Panc1 (cell line): ENCODE results near the gene TJAP1. TPM values are rescaled to one million over a fixed set of nuclear protein-coding genes. Genes with fewer than 3 reads are reported as not detected.

ENCODE experiments used
- ATAC-seq: fragments of 200-7000 bp; cut with Tn5 transposase; 2 replicates; pipeline ENCODE4 v1.9.1; 2020; ENCODE audit warnings: mild to moderate bottlenecking, moderate library complexity
- BruUV-seq: library from RNA; stranded (reverse); fragments of 400-500 nt; replicated peaks from 2 replicates; lab custom pipeline; 2021; lab: Mats Ljungman, UMichigan
- CTCF ChIA-PET: fragments of 300-600 bp; sonication (Branson Sonifier 250); formaldehyde crosslinking; loops from one replicate; lab custom pipeline; 2022; ENCODE audit warnings: antibody characterized with exemption; lab: Charles Lee
- POLR2A ChIA-PET: fragments of 300-600 bp; sonication (Branson Sonifier 250); formaldehyde crosslinking; loops from one replicate; lab custom pipeline; 2022; ENCODE audit warnings: antibody characterized with exemption; lab: Charles Lee
- DNase-seq: peaks from one replicate; pipeline ENCODE4 v3.0.0-alpha.2; 2010; ENCODE audit warnings: low read depth, low spot score
- H3K27ac ChIP-seq: 2 replicates; pipeline ENCODE4 v1.5.1; 2011; ENCODE audit warnings: mild to moderate bottlenecking, low read length, inconsistent platforms
- H3K27me3 ChIP-seq: fragments of 200-500 bp; sonication (Bioruptor generic); 2 replicates; pipeline ENCODE4 v1.6.0; 2014; ENCODE audit warnings: low read length, inconsistent platforms; ENCODE audit not compliant: control insufficient read depth, insufficient read depth
- H3K36me3 ChIP-seq: fragments of 200-500 bp; sonication (Bioruptor generic); 2 replicates; pipeline ENCODE4 v1.5.1; 2014; ENCODE audit warnings: inconsistent platforms, mild to moderate bottlenecking, low read length, moderate library complexity; ENCODE audit not compliant: control insufficient read depth, insufficient read depth
- H3K4me1 ChIP-seq: 2 replicates; pipeline ENCODE4 v1.5.1; 2011; ENCODE audit warnings: inconsistent platforms, mild to moderate bottlenecking, low read length, moderate library complexity; ENCODE audit not compliant: control insufficient read depth, insufficient read depth
- H3K4me3 ChIP-seq, 2 experiments: 2 replicates each; pipeline ENCODE4 v1.5.1; 2011 to 2012; ENCODE audit warnings: low read depth in 2 of 2, low read length in 2 of 2, mild to moderate bottlenecking in 2 of 2, inconsistent platforms in 1 of 2, moderate library complexity in 1 of 2
- H3K9me3 ChIP-seq: fragments of 200-500 bp; sonication (Bioruptor generic); 2 replicates; pipeline ENCODE4 v1.5.1; 2014; ENCODE audit warnings: low read depth, mild to moderate bottlenecking, inconsistent platforms, low read length, moderate library complexity; ENCODE audit not compliant: control insufficient read depth, insufficient read depth
- POLR2AphosphoS5 ChIP-seq: IDR thresholded peaks from 2 replicates; pipeline ENCODE4 v1.6.1; 2012; ENCODE audit warnings: mild to moderate bottlenecking, low read depth, low read length, moderate library complexity
- SIN3A ChIP-seq: IDR thresholded peaks from 2 replicates; pipeline ENCODE4 v1.6.1; 2012; ENCODE audit warnings: low read depth, mild to moderate bottlenecking, low read length, moderate library complexity, borderline replicate concordance; ENCODE audit not compliant: insufficient read depth
- TCF7L2 ChIP-seq: IDR thresholded peaks from 2 replicates; pipeline ENCODE4 v1.6.1; 2011; ENCODE audit warnings: mild to moderate bottlenecking, low read depth, low read length, inconsistent platforms
- in situ Hi-C: cut with HindIII; loops from 2 replicates; pipeline ENCODE4 v1.10.0; 2016; ENCODE audit warnings: low sequenced_read_pairs, low pct_unique_long_range_greater_than_20kb
- intact Hi-C: fragments of 100-400 bp; cut with micrococcal nuclease; formaldehyde crosslinking; loops from one replicate; pipeline ENCODE4 v1.10.0; 2022; ENCODE audit not compliant: unreplicated experiment
- total RNA-seq: library from RNA; stranded (reverse); gene quantifications from one replicate; pipeline ENCODE4 v1.2.1, GENCODE V29; 2021; ENCODE audit not compliant: unreplicated experiment
- TF ChIP-seq, protein P1 (sequence below), 2 experiments: IDR thresholded peaks; 2 replicates each; pipeline ENCODE4 v1.6.1; 2011 to 2012; ENCODE audit warnings: low read depth in 2 of 2, control low read depth in 1 of 2, low read length in 1 of 2, mild to moderate bottlenecking in 1 of 2, moderate library complexity in 1 of 2; ENCODE audit not compliant: insufficient read depth in 1 of 2
- TF ChIP-seq, protein P2 (sequence below): fragments of 450-650 bp; IDR thresholded peaks from 2 replicates; pipeline ENCODE4 v1.5.1; 2017; ENCODE audit warnings: mild to moderate bottlenecking

The TJAP1 gene
- total RNA-seq, 1 experiment from 2014 or later, result 42.7 TPM

DNA sequence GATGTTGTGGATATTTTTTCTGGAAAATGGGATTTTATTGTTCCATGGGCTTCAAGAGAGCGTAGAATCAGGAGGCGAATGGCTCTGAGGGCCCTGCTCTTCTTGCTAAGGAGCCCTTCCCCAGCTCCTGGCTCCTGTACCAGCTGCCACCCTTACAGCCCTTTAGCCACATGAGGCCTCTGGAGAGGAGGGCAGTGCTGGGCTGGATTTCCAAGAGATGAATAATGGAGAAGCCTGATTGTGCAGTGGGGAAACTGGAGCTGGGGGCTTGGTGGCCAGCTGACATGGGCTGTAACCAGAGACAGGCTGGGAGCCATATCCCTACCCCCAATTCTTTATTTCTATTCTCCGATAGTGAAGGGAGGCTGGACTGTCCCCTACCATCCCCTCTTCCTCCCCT, 23.6 kb downstream of the TJAP1 start:
- ATAC-seq (no peak), DNase-seq (no peak)
- POLR2A ChIA-PET, result no interaction called here
- BruUV-seq, result no TSS peak
- CTCF ChIA-PET, result no interaction called here
- no peak overlapping the region for H3K4me3 ChIP-seq
- in situ Hi-C loops (no loop called here), intact Hi-C loops (no loop called here)
- no peaks in the 10 kb centered on the region for H3K9me3 ChIP-seq
- no peaks in the 10 kb centered on the region; the same call in 1 of the 2 replicates for H3K36me3 ChIP-seq
- H3K4me1 ChIP-seq, result peaks cover 3% of the 10 kb centered on the region
- no peak overlapping the region for H3K27ac ChIP-seq
- no peak for TF ChIP-seq POLR2AphosphoS5
- no peak for TF ChIP-seq SIN3A
- TF ChIP-seq, protein P1, sequence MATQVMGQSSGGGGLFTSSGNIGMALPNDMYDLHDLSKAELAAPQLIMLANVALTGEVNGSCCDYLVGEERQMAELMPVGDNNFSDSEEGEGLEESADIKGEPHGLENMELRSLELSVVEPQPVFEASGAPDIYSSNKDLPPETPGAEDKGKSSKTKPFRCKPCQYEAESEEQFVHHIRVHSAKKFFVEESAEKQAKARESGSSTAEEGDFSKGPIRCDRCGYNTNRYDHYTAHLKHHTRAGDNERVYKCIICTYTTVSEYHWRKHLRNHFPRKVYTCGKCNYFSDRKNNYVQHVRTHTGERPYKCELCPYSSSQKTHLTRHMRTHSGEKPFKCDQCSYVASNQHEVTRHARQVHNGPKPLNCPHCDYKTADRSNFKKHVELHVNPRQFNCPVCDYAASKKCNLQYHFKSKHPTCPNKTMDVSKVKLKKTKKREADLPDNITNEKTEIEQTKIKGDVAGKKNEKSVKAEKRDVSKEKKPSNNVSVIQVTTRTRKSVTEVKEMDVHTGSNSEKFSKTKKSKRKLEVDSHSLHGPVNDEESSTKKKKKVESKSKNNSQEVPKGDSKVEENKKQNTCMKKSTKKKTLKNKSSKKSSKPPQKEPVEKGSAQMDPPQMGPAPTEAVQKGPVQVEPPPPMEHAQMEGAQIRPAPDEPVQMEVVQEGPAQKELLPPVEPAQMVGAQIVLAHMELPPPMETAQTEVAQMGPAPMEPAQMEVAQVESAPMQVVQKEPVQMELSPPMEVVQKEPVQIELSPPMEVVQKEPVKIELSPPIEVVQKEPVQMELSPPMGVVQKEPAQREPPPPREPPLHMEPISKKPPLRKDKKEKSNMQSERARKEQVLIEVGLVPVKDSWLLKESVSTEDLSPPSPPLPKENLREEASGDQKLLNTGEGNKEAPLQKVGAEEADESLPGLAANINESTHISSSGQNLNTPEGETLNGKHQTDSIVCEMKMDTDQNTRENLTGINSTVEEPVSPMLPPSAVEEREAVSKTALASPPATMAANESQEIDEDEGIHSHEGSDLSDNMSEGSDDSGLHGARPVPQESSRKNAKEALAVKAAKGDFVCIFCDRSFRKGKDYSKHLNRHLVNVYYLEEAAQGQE (IDR thresholded peaks at IDR 0.05; ENCODE audit: insufficient read depth in 1 of 2, low read depth in 2 of 2, low read length in 1 of 2), result no peak
- H3K27me3 ChIP-seq, result no peaks in the 10 kb centered on the region

DNA sequence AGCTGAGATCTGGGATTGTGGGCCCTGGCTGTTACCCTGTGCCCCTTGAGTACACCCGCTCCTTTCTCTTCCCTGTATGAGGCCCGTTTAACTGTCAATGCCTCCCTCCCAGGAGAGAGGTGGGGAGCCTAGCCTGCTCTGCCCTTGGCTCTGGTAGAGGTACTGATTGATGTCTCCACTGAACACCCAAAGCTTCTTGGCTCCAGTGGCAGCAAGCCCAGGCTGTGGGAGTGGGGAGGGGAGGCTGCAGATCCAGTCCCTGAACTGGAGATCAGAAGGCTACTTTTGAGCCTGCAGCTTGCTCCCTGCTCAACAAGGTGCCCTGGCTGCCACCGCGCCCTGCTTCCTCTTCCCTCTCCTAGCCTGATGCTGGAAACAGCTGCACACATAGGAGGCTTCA, 25.3 kb downstream of the TJAP1 start:
- intact Hi-C loops, result no loop called here
- DNase-seq (no peak), ATAC-seq (no peak)
- no TSS peak for BruUV-seq
- ChIA-PET CTCF (no interaction called here), POLR2A (no interaction called here)
- Histone ChIP-seq H3K9me3 (no peaks in the 10 kb centered on the region), H3K36me3 (no peaks in the 10 kb centered on the region; the same call in 1 of the 2 replicates), H3K27me3 (no peaks in the 10 kb centered on the region), H3K27ac (no peak overlapping the region), H3K4me1 (peaks cover 5% of the 10 kb centered on the region; the same call in 1 of the 2 replicates), H3K4me3 (no peak overlapping the region)
- in situ Hi-C loops, result no loop called here
- TF ChIP-seq, protein P1 (IDR thresholded peaks at IDR 0.05; ENCODE audit: insufficient read depth in 1 of 2, low read depth in 2 of 2, low read length in 1 of 2), result no peak
- TF ChIP-seq, protein P2, sequence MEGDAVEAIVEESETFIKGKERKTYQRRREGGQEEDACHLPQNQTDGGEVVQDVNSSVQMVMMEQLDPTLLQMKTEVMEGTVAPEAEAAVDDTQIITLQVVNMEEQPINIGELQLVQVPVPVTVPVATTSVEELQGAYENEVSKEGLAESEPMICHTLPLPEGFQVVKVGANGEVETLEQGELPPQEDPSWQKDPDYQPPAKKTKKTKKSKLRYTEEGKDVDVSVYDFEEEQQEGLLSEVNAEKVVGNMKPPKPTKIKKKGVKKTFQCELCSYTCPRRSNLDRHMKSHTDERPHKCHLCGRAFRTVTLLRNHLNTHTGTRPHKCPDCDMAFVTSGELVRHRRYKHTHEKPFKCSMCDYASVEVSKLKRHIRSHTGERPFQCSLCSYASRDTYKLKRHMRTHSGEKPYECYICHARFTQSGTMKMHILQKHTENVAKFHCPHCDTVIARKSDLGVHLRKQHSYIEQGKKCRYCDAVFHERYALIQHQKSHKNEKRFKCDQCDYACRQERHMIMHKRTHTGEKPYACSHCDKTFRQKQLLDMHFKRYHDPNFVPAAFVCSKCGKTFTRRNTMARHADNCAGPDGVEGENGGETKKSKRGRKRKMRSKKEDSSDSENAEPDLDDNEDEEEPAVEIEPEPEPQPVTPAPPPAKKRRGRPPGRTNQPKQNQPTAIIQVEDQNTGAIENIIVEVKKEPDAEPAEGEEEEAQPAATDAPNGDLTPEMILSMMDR, result no peak
- no peak for TF ChIP-seq TCF7L2
- no peak for TF ChIP-seq SIN3A
